Adrenal gland (tissue), 12 donors: ENCODE measurements around the gene PRMT5. TPM values are rescaled to one million over a fixed set of nuclear protein-coding genes. Genes with fewer than 3 reads are reported as not detected.

Experiments
- DNase-seq, 7 donors: peaks; one replicate each; pipeline ENCODE4 v3.0.0-alpha.2; 2019 to 2020
- H3K27ac ChIP-seq, 5 donors: fragments of 200-600 bp; sonication (generic) in 4 of 5; 1 replicate in 3 of 5; 2 replicates in 2 of 5; pipeline versions ENCODE4 v1.5.1 to v1.8.0; 2016 to 2020; ENCODE audit warnings: mild to moderate bottlenecking in 1 of 5
- H3K27me3 ChIP-seq: fragments of 200-600 bp; 2 replicates; pipeline ENCODE4 v1.8.0; 2021
- H3K36me3 ChIP-seq, 2 donors: fragments of 200-600 bp; replicated peaks in 1 of 2; 1 replicate in 1 of 2; 2 replicates in 1 of 2; pipeline versions ENCODE4 v1.5.1 to v1.8.0; 2018 to 2022
- H3K4me1 ChIP-seq, 2 donors: fragments of 200-600 bp; replicated peaks in 1 of 2; 1 replicate in 1 of 2; 2 replicates in 1 of 2; pipeline versions ENCODE4 v1.5.1 to v1.8.0; 2018 to 2021
- H3K4me3 ChIP-seq, 4 donors: fragments of 200-600 bp; sonication (generic) in 3 of 4; one replicate each; pipeline ENCODE4 v1.5.1; 2016 to 2018
- H3K9me3 ChIP-seq, 3 donors: fragments of 200-600 bp; sonication (generic) in 1 of 3; replicated peaks in 1 of 3; 1 replicate in 2 of 3; 2 replicates in 1 of 3; pipeline versions ENCODE4 v1.5.1 to v1.8.0; 2016 to 2021
- POLR2A ChIP-seq, 2 donors: fragments of 450-650 bp; IDR thresholded peaks; one replicate each; pipeline ENCODE4 v1.6.1; 2017; ENCODE audit warnings: antibody characterized with exemption in 2 of 2, mild to moderate bottlenecking in 2 of 2, moderate library complexity in 1 of 2
- WGBS, 4 donors: extraction: QIAGEN DNeasy Blood & Tissue Kit in 2 of 4; methylation state at CpG; one replicate each; pipeline versions ENCODE4 v1.1.5 to v1.1.7; 2013 to 2017; 5-methylcytosine and 5-hydroxymethylcytosine counted together
- intact Hi-C, 2 donors: fragments of 100-400 bp; cut with DNase I; formaldehyde crosslinking; loops; one replicate each; pipeline versions ENCODE4 v1.14.1 to v1.15.0; 2022 to 2023
- polyA plus RNA-seq, 3 donors: library from polyadenylated mRNA; stranded (reverse); fragments of 200-250 nt in 2 of 3; fragments of 350-450 nt in 1 of 3; fragmentation: Illumina TruSeq in 1 of 3; extraction: RNeasy Lipid Tissue Mini Kit (QIAGEN cat#74804) in 1 of 3; gene quantifications; one replicate each; pipeline ENCODE4 v1.2.3, GENCODE V29; 2013 to 2014
- total RNA-seq, 9 donors: library from RNA; depleted of rRNA in 4 of 9; stranded (reverse); fragments of >200 nt in 4 of 9; fragments of 120-200 nt in 1 of 9; fragmentation: NEBNext Ultra II Directional in 1 of 9; extraction: Animal tissue kit (Norgen Biotek cat#: 25700) in 1 of 9; gene quantifications; one replicate each; pipeline versions ENCODE4 v1.1.0 to v1.2.4, GENCODE V29; 2013 to 2023
- TF ChIP-seq, protein P1 (sequence below), 6 experiments: fragments of 450-650 bp in 4 of 6; fragments of 200-600 bp in 2 of 6; sonication (generic) in 1 of 6; IDR thresholded peaks; 1 replicate in 5 of 6; 2 replicates in 1 of 6; pipeline versions ENCODE4 v1.5.1 to v1.8.0; 2016 to 2021; ENCODE audit warnings: antibody characterized with exemption in 6 of 6, mild to moderate bottlenecking in 2 of 6, moderate library complexity in 1 of 6
- donor health status: healthy with polysubstance abuse.
- donor health status: Bipolar disorder and iron deficiency.
- donor health status: DM: yes; HTN: yes; CAD: no.
- donor health status: DM: no; HTN: no; CAD: no.
- donor health status: DM: no; HTN: no; CAD: no.
- donor health status: DM: yes; HTN: yes; CAD: no.

The PRMT5 gene
- total and polyA plus RNA-seq, 12 donors: 20.9 to 134 (median 62.8) TPM

DNA sequence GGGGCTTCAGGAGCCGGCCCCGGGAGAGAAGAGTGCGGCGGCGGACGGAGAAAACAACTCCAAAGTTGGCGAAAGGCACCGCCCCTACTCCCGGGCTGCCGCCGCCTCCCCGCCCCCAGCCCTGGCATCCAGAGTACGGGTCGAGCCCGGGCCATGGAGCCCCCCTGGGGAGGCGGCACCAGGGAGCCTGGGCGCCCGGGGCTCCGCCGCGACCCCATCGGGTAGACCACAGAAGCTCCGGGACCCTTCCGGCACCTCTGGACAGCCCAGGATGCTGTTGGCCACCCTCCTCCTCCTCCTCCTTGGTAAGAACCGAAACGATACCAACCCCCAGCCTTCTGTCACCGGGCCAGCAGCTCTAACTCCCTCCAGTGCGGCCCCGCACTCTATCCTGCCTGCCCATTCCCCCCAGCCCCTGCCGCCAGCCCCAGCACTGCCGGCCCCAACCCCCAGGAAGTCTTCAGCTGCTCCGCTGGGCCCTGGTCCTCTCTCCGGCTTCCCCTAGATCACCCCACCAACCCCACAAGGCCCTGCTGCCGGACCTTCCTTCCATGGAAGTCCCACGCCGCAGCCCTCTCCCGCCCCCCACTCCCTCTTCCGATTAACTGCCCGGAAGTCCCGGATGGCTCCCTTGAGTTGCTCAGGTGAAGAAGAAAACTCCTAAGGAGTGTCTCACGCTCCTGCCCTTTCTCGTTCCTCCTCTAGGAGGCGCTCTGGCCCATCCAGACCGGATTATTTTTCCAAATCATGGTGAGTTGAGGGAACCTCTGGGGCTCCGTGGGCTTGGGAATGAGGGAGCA, 56.9 kb downstream of the PRMT5 start:
- Histone ChIP-seq H3K27me3 (no peaks in the 10 kb centered on the region), H3K36me3 (peaks cover 0 to 40% of the 10 kb centered on the region in 2 donors), H3K4me3 (peak overlapping the region; percentile 57 to 96 (median 88)), H3K9me3 (no peaks in the 10 kb centered on the region), H3K4me1 (peaks cover 15 to 19% of the 10 kb centered on the region in 2 donors), H3K27ac (peak overlapping the region; percentile 83 to 97 (median 93))
- 0 to 1% (median 0%) methylated on average over 20 to 45 of the region's 45 CpGs for WGBS, 4 donors
- intact Hi-C loops: no loop called here
- peak in 1 of 2 donors; percentile 14 for TF ChIP-seq POLR2A (IDR thresholded peaks at IDR 0.05)
- TF ChIP-seq, protein P1, sequence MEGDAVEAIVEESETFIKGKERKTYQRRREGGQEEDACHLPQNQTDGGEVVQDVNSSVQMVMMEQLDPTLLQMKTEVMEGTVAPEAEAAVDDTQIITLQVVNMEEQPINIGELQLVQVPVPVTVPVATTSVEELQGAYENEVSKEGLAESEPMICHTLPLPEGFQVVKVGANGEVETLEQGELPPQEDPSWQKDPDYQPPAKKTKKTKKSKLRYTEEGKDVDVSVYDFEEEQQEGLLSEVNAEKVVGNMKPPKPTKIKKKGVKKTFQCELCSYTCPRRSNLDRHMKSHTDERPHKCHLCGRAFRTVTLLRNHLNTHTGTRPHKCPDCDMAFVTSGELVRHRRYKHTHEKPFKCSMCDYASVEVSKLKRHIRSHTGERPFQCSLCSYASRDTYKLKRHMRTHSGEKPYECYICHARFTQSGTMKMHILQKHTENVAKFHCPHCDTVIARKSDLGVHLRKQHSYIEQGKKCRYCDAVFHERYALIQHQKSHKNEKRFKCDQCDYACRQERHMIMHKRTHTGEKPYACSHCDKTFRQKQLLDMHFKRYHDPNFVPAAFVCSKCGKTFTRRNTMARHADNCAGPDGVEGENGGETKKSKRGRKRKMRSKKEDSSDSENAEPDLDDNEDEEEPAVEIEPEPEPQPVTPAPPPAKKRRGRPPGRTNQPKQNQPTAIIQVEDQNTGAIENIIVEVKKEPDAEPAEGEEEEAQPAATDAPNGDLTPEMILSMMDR (IDR thresholded peaks at IDR 0.05): peak; percentile 88 to 95 (median 92)
- DNase-seq: peak; percentile 69 to 95 (median 82)

DNA sequence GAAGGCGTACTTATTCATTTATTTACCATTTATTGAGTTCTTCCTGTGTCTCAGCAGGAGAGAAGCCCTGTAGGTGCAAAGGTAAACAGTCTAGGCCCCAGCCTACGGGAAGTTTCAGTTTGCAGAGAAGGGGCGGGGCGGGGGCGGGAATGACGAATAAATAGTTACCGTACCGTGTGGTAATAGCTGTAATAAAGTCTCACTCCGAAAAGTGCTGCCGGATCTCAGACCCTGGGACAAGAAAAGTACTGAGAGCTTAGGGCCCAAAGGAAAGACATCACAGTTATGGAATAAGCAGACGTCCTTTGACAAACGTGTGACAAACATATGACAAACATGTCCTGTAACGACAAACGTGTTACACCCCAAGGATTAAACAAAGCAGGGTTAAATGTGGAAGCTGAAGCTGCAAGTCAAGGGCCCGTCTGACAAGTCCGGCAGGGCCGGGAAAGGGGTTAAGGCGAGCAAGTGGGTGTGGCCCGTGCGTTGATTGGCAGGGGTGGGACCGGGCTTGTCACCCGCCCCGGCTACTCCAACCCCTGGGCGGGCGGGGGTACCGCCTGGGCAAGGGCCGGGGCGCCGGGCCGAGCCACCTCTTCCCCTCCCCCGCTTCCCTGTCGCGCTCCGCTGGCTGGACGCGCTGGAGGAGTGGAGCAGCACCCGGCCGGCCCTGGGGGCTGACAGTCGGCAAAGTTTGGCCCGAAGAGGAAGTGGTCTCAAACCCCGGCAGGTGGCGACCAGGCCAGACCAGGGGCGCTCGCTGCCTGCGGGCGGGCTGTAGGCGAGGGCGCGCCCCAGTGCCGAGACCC, 57.7 kb downstream of the PRMT5 start, which contains the start of gene LRP10:
LRP10 (plus strand) TSS at position 517 of the 809 bp plus-strand sequence. CDS start 564 bp downstream, outside the sequence.
- intact Hi-C loops: no loop called here
- Histone ChIP-seq H3K27me3 (no peaks in the 10 kb centered on the region), H3K4me1 (peaks cover 15 to 19% of the 10 kb centered on the region in 2 donors), H3K36me3 (peaks cover 0 to 31% of the 10 kb centered on the region in 2 donors), H3K27ac (peak within 1 kb of the TSS; percentile 83 to 97 (median 93)), H3K4me3 (peak within 1 kb of the TSS; percentile 57 to 96 (median 88)), H3K9me3 (no peaks in the 10 kb centered on the region)
- TF ChIP-seq POLR2A (IDR thresholded peaks at IDR 0.05): peak; percentile 47 to 82
- TF ChIP-seq, protein P1 (IDR thresholded peaks at IDR 0.05): no peak
- 0 to 1% (median 0%) methylated on average over 37 to 50 of the region's 50 CpGs for WGBS, 4 donors
- peak; percentile 93 to 97 (median 95) for DNase-seq

DNA sequence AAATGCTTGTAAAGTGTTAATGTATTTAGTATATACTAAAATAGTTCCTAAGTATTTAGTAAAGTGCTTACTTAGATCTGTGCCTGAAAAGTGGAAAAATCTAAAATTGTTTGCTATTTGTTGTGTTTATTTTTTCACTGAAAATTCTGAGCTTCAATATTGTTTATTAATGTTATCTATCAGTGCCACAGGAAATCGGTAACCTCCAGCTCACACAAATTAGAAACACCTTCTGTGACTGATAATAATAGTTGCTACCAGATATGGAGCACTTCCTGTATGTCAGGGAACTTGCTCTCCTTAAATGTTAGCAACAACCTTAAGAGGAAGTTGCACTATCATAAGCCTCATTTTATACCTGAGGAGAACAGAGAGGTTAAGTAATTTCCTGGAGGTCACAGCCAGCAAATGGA, 58.4 kb downstream of the PRMT5 start:
- peak overlapping the region in 2 of 4 donors; percentile 88 to 89 for H3K4me3 ChIP-seq

More for the DNA sequence above, 58.4 kb downstream of the PRMT5 start:
- Histone ChIP-seq H3K36me3 (peaks cover 0 to 25% of the 10 kb centered on the region in 2 donors), H3K27me3 (no peaks in the 10 kb centered on the region), H3K4me1 (peaks cover 15 to 19% of the 10 kb centered on the region in 2 donors), H3K9me3 (no peaks in the 10 kb centered on the region), H3K27ac (peak overlapping the region; percentile 83 to 97 (median 93))
- intact Hi-C loops: no loop called here
- no peak for DNase-seq
- WGBS, 4 donors: 3 to 5% (median 4%) methylated on average over 1 of the region's 1 CpG
- TF ChIP-seq POLR2A (IDR thresholded peaks at IDR 0.05): no peak
- TF ChIP-seq, protein P1 (IDR thresholded peaks at IDR 0.05): no peak

Other genes with a start within 250 kb of the PRMT5 start
- 100 to 1,000 TPM in 8 of 9 donors, 10 to 100 TPM in 1; 79.9 to 183 (median 130) TPM for gene OXA1L, start 162.7 kb downstream of the PRMT5 start, total RNA-seq
- 100 to 1,000 TPM; 109 to 179 (median 168) TPM for gene OXA1L, start 162.7 kb downstream of the PRMT5 start, polyA plus RNA-seq
- 10 to 100 TPM in 8 of 9 donors, 1 to 10 TPM in 1; 7.3 to 30.5 (median 18.6) TPM for gene SLC7A7, start 113.9 kb downstream of the PRMT5 start, total RNA-seq
- gene SLC7A7, start 113.9 kb downstream of the PRMT5 start, polyA plus RNA-seq: 10 to 100 TPM in 1 of 3 donors, 1 to 10 TPM in 2; 4.0 to 10.1 (median 6.5) TPM
- 100 to 1,000 TPM in 5 of 9 donors, 10 to 100 TPM in 4; 58.3 to 390 (median 111) TPM for gene MRPL52, start 99.5 kb downstream of the PRMT5 start, total RNA-seq
- gene MRPL52, start 99.5 kb downstream of the PRMT5 start, polyA plus RNA-seq: 100 to 1,000 TPM in 2 of 3 donors, 10 to 100 TPM in 1; 66.0 to 337 (median 256) TPM
- 100 to 1,000 TPM in 4 of 9 donors, 10 to 100 TPM in 5; 19.3 to 161 (median 91.8) TPM for gene MMP14, start 92.8 kb downstream of the PRMT5 start, total RNA-seq
- 10 to 100 TPM; 15.5 to 65.2 (median 17.0) TPM for gene MMP14, start 92.8 kb downstream of the PRMT5 start, polyA plus RNA-seq
- 100 to 1,000 TPM in 4 of 9 donors, 10 to 100 TPM in 5; 14.8 to 207 (median 92.0) TPM for gene LRP10, start 57.6 kb downstream of the PRMT5 start, total RNA-seq
- gene LRP10, start 57.6 kb downstream of the PRMT5 start, polyA plus RNA-seq: 10 to 100 TPM; 13.1 to 26.8 (median 14.8) TPM
- gene REM2, start 46.2 kb downstream of the PRMT5 start, total RNA-seq: under 1 TPM in 5 of 9 donors, not detected in 4; 0.15 to 0.28 (median 0.25) TPM
- gene REM2, start 46.2 kb downstream of the PRMT5 start, polyA plus RNA-seq: 1 to 10 TPM in 1 of 3 donors, under 1 TPM in 2; 0.09 to 1.2 (median 0.64) TPM
- 1,000 to 10,000 TPM in 2 of 9 donors, 100 to 1,000 TPM in 1, 10 to 100 TPM in 6; 70.4 to 1,877 (median 86.2) TPM for gene RBM23, start 10.2 kb downstream of the PRMT5 start, total RNA-seq
- 10 to 100 TPM; 39.5 to 82.8 (median 43.8) TPM for gene RBM23, start 10.2 kb downstream of the PRMT5 start, polyA plus RNA-seq
- gene HAUS4, start 27.7 kb upstream of the PRMT5 start, total RNA-seq: 10 to 100 TPM; 16.8 to 72.2 (median 35.4) TPM
- 10 to 100 TPM; 11.2 to 20.4 (median 20.0) TPM for gene HAUS4, start 27.7 kb upstream of the PRMT5 start, polyA plus RNA-seq
- gene AJUBA, start 53.2 kb upstream of the PRMT5 start, total RNA-seq: 10 to 100 TPM in 3 of 9 donors, 1 to 10 TPM in 6; 2.0 to 12.6 (median 6.2) TPM
- 1 to 10 TPM; 1.4 to 3.6 (median 2.3) TPM for gene AJUBA, start 53.2 kb upstream of the PRMT5 start, polyA plus RNA-seq
- gene C14orf93, start 80.8 kb upstream of the PRMT5 start, total RNA-seq: 10 to 100 TPM in 2 of 9 donors, 1 to 10 TPM in 7; 4.0 to 12.4 (median 8.0) TPM
- gene C14orf93, start 80.8 kb upstream of the PRMT5 start, polyA plus RNA-seq: 10 to 100 TPM in 1 of 3 donors, 1 to 10 TPM in 2; 2.9 to 12.5 (median 7.5) TPM
- 100 to 1,000 TPM; 114 to 377 (median 140) TPM for gene PSMB5, start 105.5 kb upstream of the PRMT5 start, total RNA-seq
- gene PSMB5, start 105.5 kb upstream of the PRMT5 start, polyA plus RNA-seq: 100 to 1,000 TPM in 1 of 3 donors, 10 to 100 TPM in 2; 55.4 to 175 (median 75.4) TPM
- under 1 TPM in 1 of 9 donors, not detected in 8; 0.17 TPM for gene PSMB11, start 112.8 kb upstream of the PRMT5 start, total RNA-seq
- gene PSMB11, start 112.8 kb upstream of the PRMT5 start, polyA plus RNA-seq: not detected
- gene CDH24, start 128.1 kb upstream of the PRMT5 start, total RNA-seq: 1 to 10 TPM; 1.9 to 5.7 (median 3.4) TPM
- 10 to 100 TPM in 2 of 3 donors, 1 to 10 TPM in 1; 1.5 to 29.3 (median 15.3) TPM for gene CDH24, start 128.1 kb upstream of the PRMT5 start, polyA plus RNA-seq
- 100 to 1,000 TPM in 5 of 9 donors, 10 to 100 TPM in 4; 73.1 to 203 (median 129) TPM for gene ACIN1, start 165.8 kb upstream of the PRMT5 start, total RNA-seq
- gene ACIN1, start 165.8 kb upstream of the PRMT5 start, polyA plus RNA-seq: 100 to 1,000 TPM; 116 to 431 (median 258) TPM
- gene C14orf119, start 166.1 kb upstream of the PRMT5 start, total RNA-seq: 100 to 1,000 TPM in 1 of 9 donors, 10 to 100 TPM in 8; 23.9 to 206 (median 55.4) TPM
- gene C14orf119, start 166.1 kb upstream of the PRMT5 start, polyA plus RNA-seq: 10 to 100 TPM; 28.0 to 52.9 (median 35.1) TPM
- gene CIROP, start 175.6 kb upstream of the PRMT5 start, total RNA-seq: not detected
- gene CIROP, start 175.6 kb upstream of the PRMT5 start, polyA plus RNA-seq: not detected
- gene CEBPE, start 189.9 kb upstream of the PRMT5 start, total RNA-seq: under 1 TPM in 1 of 9 donors, not detected in 8; 0.15 TPM
- under 1 TPM in 2 of 3 donors, not detected in 1; 0.03 to 0.40 TPM for gene CEBPE, start 189.9 kb upstream of the PRMT5 start, polyA plus RNA-seq